HG03175 (cell line): Measurements from ENCODE around the gene ZMYM3.
"Not testable (repeated sequence)": the region's sequence is repeated elsewhere in the genome, so short reads cannot be mapped to it uniquely, and the experiment has no call there.

Experiments used
- ATAC-seq: cut with Tn5 transposase; IDR thresholded peaks from one replicate; pipeline ENCODE4 v1.9.1; 2021; ENCODE audit warnings: mild to moderate bottlenecking, moderate library complexity; ENCODE audit not compliant: unreplicated experiment

Gene ZMYM3

GRCh38 chrX:71254092-71254963 lies at the start of gene ZMYM3:
Gene ZMYM3 (minus strand): TSS chrX:71254140. CDS start chrX:71253255, 885 bp downstream.
- peak; percentile 93 for ATAC-seq

- ATAC-seq: no peak
These were observed 48.7 kb upstream of the ZMYM3 start for GRCh38 chrX:71302461-71303213.

GRCh38 chrX:71301195-71301924 lies 47.4 kb upstream of the ZMYM3 start, which contains the start of gene ITGB1BP2:
Gene ITGB1BP2 (plus strand): TSS chrX:71301750. CDS start chrX:71301807, 57 bp downstream.
- ATAC-seq: no peak

GRCh38 chrX:71300495-71300894 lies 46.6 kb upstream of the ZMYM3 start:
- ATAC-seq: not testable (repeated sequence)

- ATAC-seq: not testable (repeated sequence)
These were observed 46.1 kb upstream of the ZMYM3 start for GRCh38 chrX:71300064-71300463.

- ATAC-seq: no peak
These were observed 44.2 kb upstream of the ZMYM3 start for GRCh38 chrX:71298119-71298518.

DNA sequence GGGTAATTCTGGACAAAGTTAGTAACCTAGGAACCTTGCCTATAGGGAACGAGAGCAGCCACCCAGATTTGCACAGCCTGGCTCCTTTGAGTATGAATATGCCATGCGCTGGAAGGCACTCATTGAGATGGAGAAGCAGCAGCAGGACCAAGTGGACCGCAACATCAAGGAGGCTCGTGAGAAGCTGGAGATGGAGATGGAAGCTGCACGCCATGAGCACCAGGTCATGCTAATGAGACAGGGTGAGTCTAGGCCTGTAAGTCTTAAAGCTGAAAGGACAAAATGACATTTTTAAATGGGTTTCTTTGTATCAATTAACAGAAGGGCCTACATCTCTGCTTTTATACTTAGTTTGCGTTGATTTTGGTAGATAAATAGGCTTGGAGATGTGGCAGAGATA lies 42.9 kb upstream of the ZMYM3 start:
- no peak for ATAC-seq

GRCh38 chrX:71292669-71293365 lies 38.9 kb upstream of the ZMYM3 start:
- no peak for ATAC-seq

- no peak for ATAC-seq
These were observed 37.4 kb upstream of the ZMYM3 start for GRCh38 chrX:71291381-71291780.

DNA sequence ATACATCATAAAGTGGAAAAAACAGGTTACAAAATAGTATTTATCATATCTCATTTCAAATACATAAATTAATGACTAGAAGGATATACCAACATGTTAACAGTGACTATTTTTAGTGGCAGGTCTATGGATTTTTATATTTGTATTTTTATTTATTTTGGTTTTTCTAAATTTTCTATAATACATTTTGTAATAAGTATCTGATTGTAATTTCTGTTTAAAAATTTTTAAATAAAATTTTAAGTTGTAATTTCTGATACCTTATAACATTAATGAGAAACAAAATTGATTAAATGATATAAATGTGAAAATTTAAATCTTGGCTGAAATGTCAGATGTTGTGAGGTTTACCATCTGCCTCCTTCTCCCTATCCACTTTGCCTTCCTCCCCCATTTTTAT lies 32.0 kb upstream of the ZMYM3 start:
- no peak for ATAC-seq

DNA sequence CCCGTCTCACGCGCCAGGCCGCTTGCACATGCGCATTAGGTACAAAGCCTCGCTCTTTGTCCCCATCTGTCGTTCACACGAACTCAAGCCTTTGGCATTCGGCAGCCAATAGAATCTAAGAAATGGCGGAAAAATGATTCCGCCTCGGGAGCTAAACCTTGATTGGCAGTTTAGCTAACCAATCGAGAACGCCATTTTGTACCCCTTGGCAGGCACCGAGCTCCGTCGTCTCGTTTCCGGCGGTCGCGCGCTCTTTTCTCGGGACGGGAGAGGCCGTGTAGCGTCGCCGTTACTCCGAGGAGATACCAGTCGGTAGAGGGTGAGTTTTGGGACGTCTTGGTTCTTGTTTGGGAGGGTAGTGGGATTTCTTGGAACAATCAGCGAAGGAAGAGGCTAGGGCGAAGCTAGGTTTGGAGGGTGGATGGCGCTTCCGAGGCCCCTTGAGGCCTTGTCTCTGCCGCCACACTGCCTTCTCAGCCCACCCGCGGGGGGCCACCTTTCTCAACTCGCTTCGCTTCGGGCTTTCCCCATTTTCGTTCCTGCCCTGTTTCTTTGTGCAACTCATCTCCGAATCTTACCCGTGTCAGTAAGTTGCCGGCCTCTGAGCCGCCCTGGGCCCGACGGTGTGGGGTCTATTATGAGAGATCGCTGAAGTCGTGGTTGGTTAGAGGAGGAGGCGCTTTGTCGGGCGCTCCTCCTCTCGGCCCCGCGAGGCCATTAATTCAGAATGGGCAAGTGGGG lies 29.6 kb upstream of the ZMYM3 start, which contains the start of gene NONO:
TSS of gene NONO (plus strand) at position 233 of the 741 bp plus-strand sequence. CDS start 7,003 bp downstream, outside the sequence.
- ATAC-seq: peak; percentile 85

DNA sequence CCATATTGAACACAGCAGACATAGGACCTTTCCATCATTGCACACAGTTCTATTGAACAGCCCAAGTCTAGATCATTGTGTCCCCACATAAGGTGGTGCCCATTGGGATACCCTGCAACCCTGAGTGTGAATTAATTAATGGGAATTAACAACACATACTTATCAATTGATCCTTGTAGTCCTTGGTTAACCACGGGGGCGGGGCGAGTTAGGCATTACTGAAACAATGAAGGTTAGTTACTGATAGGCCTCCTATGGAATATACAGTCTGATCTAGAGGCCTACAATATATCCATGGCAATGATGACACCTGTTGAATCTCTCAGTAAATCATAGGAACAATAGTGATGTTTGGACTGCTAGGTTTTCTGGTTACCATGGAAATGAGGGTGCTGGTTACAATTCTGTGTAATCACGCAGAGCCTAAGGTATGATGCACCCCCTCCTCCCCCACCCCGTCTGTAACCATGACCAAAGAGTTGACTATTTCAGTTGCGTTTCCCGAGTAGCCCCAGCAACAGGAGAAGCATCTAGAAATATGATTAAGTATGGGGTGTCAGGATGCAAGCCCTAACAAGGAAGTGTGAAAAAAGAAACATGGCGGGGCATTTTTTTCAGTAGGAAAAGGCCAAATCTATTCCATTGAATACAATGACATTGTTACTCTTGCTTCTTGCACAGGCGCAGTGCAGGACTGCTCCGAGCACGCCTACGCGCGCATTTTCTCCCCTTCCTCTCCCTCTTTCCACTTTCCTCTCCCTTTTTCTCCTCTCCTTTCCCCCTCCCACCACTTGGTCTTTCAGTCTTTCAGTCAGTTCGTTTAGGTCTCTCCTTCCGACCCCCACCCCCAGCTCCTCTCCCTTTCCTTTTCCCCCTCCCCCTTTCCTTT lies 28.8 kb upstream of the ZMYM3 start:
- peak; percentile 24 for ATAC-seq

DNA sequence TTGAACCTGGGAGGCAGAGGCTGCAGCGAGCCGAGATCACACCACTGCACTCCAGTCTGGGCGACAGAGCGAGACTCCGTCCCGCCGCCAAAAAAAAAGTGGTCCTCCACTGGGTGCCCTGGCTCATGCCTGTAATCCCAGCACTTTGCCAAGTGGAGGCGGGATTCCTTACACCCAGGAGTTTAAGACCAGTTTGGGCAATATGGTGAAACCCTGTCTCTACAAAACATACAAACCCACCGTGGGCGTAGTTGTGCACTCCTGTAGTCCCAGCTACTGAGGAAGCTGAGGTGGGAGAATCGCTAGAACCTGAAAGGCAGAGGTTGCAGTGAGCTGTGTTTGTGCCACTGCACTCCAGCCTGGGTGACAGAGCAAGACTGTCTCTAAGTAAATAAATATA lies 27.4 kb upstream of the ZMYM3 start:
- not testable (repeated sequence) for ATAC-seq

DNA sequence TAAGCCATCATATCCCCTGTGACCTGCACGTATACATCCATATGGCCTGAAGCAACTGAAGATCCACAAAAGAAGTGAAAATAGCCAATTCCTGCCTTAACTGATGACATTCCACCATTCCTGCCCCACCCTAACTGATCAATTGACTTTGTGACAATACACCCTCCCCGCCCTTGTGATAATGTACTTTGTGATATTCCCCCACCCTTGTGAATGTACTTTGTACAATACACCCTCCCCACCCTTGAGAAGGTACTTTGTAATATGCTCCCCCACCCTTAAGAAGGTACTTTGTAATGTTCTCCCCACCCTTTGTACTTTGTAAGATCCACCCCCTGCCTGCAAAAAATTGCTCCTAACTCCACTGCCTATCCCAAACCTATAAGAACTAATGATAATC lies 18.4 kb upstream of the ZMYM3 start:
- not testable (repeated sequence) for ATAC-seq

DNA sequence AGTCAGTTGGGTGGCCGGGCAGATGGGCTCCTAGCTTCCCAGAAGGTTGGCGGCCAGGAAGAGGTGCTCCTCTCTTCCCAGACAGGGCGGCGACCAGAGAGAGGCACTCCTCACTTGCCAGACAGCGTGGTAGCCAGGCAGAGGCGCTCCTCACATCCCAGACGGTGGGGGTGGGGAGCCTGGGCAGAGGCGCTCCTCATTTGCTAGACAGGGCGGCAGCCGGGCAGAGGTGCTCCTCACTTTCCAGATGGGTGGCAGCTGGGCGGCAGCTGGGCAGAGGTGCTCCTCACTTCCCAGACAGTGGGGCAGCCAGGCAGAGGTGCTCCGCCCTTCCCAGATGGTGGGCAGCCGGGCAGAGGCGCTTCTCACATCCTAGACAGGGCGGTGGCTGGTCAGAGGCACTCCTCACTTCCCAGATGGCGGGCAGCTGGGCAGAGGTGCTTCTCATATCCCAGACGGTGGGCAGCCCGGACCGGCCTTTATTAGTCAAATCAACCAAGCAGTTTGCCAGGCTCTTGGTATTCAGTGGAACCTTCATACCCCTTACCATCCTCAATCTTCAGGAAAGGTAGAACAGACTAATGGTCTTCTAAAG lies 16.0 kb upstream of the ZMYM3 start:
- ATAC-seq: no peak

DNA sequence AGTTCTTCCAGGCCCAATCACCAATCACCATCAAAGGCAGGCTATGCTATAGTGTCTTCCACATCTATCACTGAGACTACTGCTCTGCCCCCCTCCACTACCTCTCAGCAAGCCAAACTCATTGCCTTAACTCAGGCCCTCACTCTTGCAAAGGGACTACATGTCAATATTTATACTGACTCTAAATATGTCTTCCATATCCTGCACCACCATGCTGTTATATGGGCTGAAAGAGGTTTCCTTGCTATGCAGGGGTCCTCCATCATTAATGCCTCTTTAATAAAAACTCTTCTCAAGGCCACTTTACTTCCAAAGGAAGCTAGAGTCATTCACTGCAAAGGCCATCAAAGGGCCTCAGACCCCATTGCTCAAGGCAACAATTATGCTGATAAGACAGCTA lies 14.7 kb upstream of the ZMYM3 start:
- ATAC-seq: not testable (repeated sequence)

GRCh38 chrX:71256856-71257255 lies 2.9 kb upstream of the ZMYM3 start:
- ATAC-seq: no peak

DNA sequence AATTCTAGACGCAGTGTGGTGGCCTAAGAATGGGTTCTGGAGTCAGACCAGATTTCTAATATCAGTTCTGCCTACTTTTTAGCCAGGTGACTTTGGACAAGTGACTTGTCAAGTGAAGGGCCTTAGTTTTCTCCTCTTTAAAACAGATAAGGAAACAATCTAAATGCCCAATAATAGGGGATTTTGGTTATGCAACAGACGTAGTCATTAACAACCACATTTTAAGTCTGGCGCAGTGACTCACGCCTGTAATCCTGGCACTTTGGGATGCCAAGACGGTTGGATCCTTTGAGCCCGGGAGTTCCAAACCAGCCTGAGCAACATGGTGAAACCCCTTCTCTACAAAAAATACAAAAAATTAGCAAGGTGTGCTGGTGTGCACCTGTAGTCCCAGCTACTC lies 2.1 kb upstream of the ZMYM3 start:
- no peak for ATAC-seq
